ENCODE results near the gene TAF1A.

TAF1A gene

DNA sequence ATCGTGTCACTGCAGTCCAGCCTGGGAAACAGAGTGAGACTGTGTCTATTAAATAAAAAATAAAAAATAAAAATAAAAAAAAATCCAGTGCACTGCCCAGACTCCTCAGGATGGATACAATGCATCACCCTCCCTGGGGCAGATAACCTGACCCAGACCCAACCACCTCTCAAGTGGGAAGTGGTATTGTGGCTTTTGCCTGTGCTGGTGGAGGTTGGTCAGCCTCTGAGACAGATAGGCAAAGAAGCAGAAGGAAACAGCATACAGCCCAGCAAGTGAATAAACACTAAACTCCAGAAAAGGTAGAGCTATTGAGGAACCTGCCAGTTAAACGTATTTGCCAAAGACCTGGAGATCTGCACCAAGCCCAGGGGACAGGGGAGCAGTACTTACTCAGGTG is 63.8 kb downstream of the TAF1A start:
- no peak for DNase-seq (ENCODE audit: low read depth)
- TF ChIP-seq CTCF (IDR thresholded peaks at IDR 0.05; ENCODE audit: insufficient read depth, low read depth, low read length, missing control alignments): no peak
- no peak overlapping the region for H3K4me3 ChIP-seq (ENCODE audit: low read length)

DNA sequence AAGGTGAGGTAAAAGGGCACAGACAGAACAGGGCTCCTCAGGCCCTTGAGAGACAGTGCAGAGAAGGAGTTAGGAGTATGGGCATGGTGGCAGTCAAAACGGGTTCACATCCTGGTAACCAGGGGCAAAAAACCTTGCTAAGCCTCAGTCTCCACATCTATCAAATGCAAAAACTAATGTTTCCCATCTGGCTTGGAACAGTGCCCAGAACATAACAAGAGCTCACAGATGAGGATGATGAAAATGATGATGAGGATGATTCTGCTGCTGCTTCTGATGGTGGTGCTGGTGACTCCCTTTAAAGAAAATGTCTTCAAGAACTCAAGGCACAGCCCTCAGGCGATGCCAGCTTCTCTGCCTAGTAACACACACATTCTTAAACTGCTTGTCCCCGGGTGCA is 65.9 kb downstream of the TAF1A start:
- no peak for DNase-seq (ENCODE audit: low read depth)
- no peak for TF ChIP-seq CTCF (IDR thresholded peaks at IDR 0.05; ENCODE audit: insufficient read depth, low read depth, low read length, missing control alignments)
- no peak overlapping the region for H3K4me3 ChIP-seq (ENCODE audit: low read length)

- peak; percentile 78 for DNase-seq (ENCODE audit: low read depth)
- H3K4me3 ChIP-seq (ENCODE audit: low read length): no peak overlapping the region
- TF ChIP-seq CTCF (IDR thresholded peaks at IDR 0.05; ENCODE audit: insufficient read depth, low read depth, low read length, missing control alignments): no peak
These were observed 67.4 kb downstream of the TAF1A start for GRCh38 chr1:222522105-222522915.

DNA sequence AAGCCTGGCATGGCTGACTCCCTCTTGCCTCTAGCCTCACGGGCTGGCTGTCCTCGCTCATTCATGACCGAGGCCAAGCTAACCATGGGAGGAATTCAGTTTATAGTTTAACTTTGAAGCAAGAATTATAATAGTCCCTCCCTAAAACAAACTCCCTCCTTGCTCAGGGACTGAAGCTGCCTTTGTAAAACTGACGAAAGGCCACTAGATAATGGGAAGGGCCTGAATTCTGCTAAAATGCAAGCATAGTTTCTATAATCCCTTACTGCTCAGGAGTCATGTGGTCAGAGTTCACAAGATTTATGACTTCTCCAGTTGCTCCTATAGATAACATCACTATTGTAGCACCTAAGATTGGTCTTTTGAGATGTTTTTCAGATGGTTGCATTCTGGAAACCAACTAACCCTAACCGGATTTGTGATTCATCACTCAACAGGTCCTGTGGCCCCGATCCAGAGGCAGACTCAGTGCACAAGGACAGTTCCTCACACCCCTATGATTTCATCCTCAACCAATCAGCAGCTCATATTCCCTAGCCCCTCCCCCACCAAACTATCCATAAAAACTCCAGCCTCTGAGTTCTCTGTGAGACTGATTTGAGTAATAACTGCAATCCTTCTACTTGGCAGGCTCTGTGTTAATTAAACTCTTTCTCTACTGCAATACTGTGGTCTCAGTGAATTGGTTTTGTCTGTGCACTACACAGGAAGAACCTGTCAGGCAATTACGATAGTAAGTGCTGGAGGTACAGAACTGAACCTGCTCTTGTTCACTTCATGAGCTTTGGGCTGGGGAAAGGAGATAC is 68.2 kb downstream of the TAF1A start:
- TF ChIP-seq CTCF (IDR thresholded peaks at IDR 0.05; ENCODE audit: insufficient read depth, low read depth, low read length, missing control alignments): no peak
- DNase-seq (ENCODE audit: low read depth): peak; percentile 91
- no peak overlapping the region for H3K4me3 ChIP-seq (ENCODE audit: low read length)

Data from epithelial cell of esophagus (primary cell).